ENCODE results near the gene PSMA8. TPM values are rescaled to one million over a fixed set of nuclear protein-coding genes. Genes with fewer than 3 reads are reported as not detected.

Gene PSMA8
- total RNA-seq, result not detected in 2 replicates

DNA sequence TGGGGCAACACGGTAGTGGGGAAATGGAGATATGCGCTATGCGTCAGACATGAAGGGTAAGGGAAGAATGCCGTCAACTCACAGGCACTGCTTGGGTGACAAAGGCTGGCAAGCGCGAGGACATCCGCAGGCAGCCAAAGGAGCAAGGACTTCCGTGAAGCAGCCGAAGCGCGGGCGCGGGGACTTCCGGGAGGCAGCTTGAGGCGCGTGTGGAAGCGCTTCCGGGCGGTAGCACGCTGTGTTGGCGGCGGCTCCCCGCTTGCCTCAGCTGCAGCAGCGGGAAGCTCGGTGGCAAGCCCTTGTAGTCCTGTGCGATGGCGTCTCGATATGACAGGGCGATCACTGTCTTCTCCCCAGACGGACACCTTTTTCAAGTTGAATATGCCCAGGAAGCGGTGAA lies at the start of gene PSMA8:
PSMA8 (plus strand) TSS at position 218 of the 400 bp plus-strand sequence; CDS start at position 315, 97 bp downstream.

DNA sequence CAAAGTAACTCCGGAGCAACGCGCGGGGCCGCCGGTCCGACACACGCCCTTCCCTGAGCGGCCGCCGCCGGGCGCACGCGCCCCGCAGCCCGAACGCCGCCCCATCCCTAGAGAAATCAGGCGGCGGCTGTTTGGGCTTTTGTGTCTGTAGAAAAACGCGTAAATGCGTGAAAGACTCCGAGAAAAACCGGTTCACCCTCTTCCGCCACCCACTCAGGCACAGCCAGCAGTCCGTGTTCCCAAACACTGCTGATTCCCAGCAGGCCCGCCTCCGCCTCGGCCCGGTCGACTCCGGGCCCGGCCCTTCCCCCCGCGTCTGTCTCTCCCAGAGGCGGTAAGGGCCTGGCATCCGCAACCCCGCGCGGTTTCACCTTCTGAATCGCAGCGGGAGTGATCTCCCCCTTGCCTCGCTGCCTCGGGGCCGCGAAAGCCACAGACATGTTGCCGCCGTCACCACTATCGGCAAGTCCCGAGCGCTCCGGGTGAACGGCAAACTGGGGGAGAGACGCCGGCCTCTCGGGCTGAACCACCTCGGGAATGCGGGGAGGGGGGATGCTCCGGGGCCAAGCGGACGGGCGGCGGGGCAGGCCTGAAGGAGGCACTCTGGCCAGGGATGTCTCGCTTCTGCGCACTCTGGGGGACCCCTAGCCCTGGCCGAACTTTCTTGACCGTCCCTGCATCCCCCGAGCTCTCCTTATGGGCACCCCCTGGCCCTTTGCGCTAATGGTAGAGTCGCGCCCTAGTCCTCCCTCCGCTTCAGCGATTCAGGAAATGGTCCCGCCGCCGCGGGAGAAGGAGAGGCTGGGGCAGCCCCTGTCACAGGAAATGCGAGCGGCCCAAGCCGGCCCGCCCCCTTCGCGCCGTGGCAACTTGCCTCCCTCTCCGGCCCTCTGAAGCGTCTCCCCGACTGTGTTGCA lies 43.3 kb upstream of the PSMA8 start, which contains the start of gene SS18:
SS18 (minus strand) TSS at position 484 of the 917 bp plus-strand sequence; CDS start at position 440, 44 bp downstream.

DNA sequence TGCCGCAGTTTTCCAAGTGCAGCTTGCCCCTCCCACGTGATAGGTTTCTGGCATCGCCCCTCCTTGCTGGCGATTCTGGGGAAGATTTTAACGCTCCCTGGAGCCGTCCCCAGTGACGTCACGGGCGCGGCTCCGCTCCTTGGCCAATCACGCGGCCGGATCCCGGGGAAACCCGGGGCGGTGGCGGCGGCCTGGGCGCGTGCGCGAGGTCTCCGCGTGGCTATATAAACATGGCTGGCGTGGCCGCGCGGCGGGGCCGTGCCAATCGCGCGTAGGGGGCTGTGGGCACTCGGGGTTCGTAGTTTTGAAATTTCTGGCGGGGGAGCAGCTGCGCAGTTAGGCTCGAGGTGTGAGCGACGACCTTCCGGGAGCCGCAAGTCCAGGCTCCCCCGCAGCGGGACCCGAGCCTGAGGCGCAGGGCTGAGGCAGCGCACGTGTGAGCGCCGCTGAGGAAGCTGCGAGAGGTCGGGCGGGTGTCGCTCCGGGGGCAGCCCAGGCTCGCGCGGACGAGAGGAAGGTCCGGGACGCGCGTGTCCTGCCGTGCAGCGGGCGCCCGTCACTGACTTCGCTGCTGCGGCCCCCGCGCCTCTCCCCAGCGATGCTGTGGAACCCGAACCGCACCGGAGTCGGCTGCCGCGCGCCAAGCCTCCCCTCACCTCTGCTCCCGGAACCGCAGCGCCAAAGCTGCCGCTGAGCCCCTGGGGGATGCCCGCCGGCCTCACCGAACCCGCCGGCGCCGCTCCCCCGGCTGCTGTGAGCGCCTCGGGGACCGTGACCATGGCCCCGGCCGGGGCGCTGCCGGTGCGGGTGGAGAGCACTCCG lies 92.8 kb downstream of the PSMA8 start, which contains the start of gene TAF4B:
TAF4B (plus strand) TSS at position 217 of the 822 bp plus-strand sequence; CDS start at position 706, 489 bp downstream.

Other genes starting within 250 kb of the PSMA8 start
- 64.8 and 76.4 TPM in 2 replicates for gene SS18, start 43.3 kb upstream of the PSMA8 start, total RNA-seq
- gene TAF4B, start 92.6 kb downstream of the PSMA8 start, total RNA-seq, result 3.0 and 3.6 TPM in 2 replicates

All from pericardium fibroblast (primary cell).